GM19240 (cell line): ENCODE data around the gene PLEKHG1.

Source experiments
- DNase-seq: peaks from one replicate; pipeline ENCODE4 v3.0.0; 2011; ENCODE audit warnings: low spot score; ENCODE audit not compliant: insufficient read length

Gene PLEKHG1

GRCh38 chr6:150588888-150589499 is 10.7 kb upstream of the PLEKHG1 start:
- DNase-seq, result no peak

- DNase-seq, result no peak
These were observed 9.8 kb upstream of the PLEKHG1 start for GRCh38 chr6:150589852-150590251.

GRCh38 chr6:150590446-150590845 is 9.2 kb upstream of the PLEKHG1 start:
- DNase-seq, result no peak

GRCh38 chr6:150592377-150592995 is 7.2 kb upstream of the PLEKHG1 start:
- no peak for DNase-seq

- no peak for DNase-seq
These were observed 6.6 kb upstream of the PLEKHG1 start for GRCh38 chr6:150593119-150593518.

- no peak for DNase-seq
These were observed 3.2 kb upstream of the PLEKHG1 start for GRCh38 chr6:150596439-150596838.

GRCh38 chr6:150598401-150598800 is 1.3 kb upstream of the PLEKHG1 start:
- no peak for DNase-seq

- DNase-seq, result no peak
These were observed 857 bp upstream of the PLEKHG1 start for GRCh38 chr6:150598858-150599198.

GRCh38 chr6:150600010-150600300 is 270 bp downstream of the PLEKHG1 start:
- no peak for DNase-seq

- DNase-seq, result peak; percentile 64
These were observed 774 bp downstream of the PLEKHG1 start for GRCh38 chr6:150600301-150601017.

- DNase-seq, result no peak
These were observed 1.8 kb downstream of the PLEKHG1 start for GRCh38 chr6:150601439-150601838.

- DNase-seq, result no peak
These were observed 3.5 kb downstream of the PLEKHG1 start for GRCh38 chr6:150603176-150603575.

GRCh38 chr6:150604467-150604866 is 4.8 kb downstream of the PLEKHG1 start:
- DNase-seq, result no peak

- DNase-seq, result no peak
These were observed 5.6 kb downstream of the PLEKHG1 start for GRCh38 chr6:150605333-150605732.

- no peak for DNase-seq
These were observed 6.5 kb downstream of the PLEKHG1 start for GRCh38 chr6:150606168-150606591.

- no peak for DNase-seq
These were observed 7.1 kb downstream of the PLEKHG1 start for GRCh38 chr6:150606647-150607328.

- no peak for DNase-seq
These were observed 7.6 kb downstream of the PLEKHG1 start for GRCh38 chr6:150607329-150607650.

GRCh38 chr6:150610584-150610983 is 10.9 kb downstream of the PLEKHG1 start:
- DNase-seq, result no peak

- DNase-seq, result no peak
These were observed 13.6 kb downstream of the PLEKHG1 start for GRCh38 chr6:150613269-150613668.

GRCh38 chr6:150615967-150616366 is 16.3 kb downstream of the PLEKHG1 start:
- DNase-seq, result no peak

GRCh38 chr6:150616586-150616985 is 16.9 kb downstream of the PLEKHG1 start:
- DNase-seq, result no peak

GRCh38 chr6:150617062-150617461 is 17.4 kb downstream of the PLEKHG1 start:
- DNase-seq, result no peak
